Testis (tissue), 2 donors: ENCODE data around the gene XYLT1.

Experiments
- POLR2A ChIP-seq: fragments of 450-650 bp; IDR thresholded peaks from one replicate; pipeline ENCODE4 v1.6.1; 2017; ENCODE audit warnings: antibody characterized with exemption, mild to moderate bottlenecking, moderate library complexity
- TF ChIP-seq, protein P1 (sequence below), 3 experiments: fragments of 450-650 bp in 2 of 3; fragments of 200-600 bp in 1 of 3; sonication (generic) in 1 of 3; IDR thresholded peaks; one replicate each; pipeline ENCODE4 v1.5.1; 2016 to 2019; ENCODE audit warnings: antibody characterized with exemption in 3 of 3, mild to moderate bottlenecking in 2 of 3, moderate library complexity in 1 of 3

DNA sequence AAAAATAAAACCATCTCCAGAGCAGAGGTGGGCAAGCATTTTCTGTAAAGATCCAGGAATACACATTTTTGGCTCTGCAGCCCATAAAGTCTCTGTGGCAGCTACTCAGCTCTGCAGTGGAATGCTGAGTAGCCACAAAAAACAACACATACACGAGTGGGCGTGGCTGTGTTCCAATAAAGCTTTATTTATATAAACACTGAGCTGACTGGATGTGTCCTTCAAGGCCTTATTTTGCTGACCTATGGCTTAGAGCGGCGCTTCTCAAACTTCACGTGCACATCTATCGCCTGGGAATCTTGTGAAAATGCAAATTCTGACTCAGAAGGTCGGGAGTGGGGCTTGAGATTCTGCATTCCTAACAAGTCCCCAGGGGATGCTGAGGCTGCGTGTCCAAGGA is 39.7 kb downstream of the XYLT1 start:
- TF ChIP-seq, protein P1, sequence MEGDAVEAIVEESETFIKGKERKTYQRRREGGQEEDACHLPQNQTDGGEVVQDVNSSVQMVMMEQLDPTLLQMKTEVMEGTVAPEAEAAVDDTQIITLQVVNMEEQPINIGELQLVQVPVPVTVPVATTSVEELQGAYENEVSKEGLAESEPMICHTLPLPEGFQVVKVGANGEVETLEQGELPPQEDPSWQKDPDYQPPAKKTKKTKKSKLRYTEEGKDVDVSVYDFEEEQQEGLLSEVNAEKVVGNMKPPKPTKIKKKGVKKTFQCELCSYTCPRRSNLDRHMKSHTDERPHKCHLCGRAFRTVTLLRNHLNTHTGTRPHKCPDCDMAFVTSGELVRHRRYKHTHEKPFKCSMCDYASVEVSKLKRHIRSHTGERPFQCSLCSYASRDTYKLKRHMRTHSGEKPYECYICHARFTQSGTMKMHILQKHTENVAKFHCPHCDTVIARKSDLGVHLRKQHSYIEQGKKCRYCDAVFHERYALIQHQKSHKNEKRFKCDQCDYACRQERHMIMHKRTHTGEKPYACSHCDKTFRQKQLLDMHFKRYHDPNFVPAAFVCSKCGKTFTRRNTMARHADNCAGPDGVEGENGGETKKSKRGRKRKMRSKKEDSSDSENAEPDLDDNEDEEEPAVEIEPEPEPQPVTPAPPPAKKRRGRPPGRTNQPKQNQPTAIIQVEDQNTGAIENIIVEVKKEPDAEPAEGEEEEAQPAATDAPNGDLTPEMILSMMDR (IDR thresholded peaks at IDR 0.05) = no peak
- TF ChIP-seq POLR2A = no peak
